ENCODE measurements around the gene PLTP. TPM values are rescaled to one million over a fixed set of nuclear protein-coding genes. Genes with fewer than 3 reads are reported as not detected.

PLTP gene
- total and polyA plus RNA-seq, 2 of the 13 experiments (the other 11 are each of a cell fraction or from before 2014, with no cell fraction given), result 16.9 to 28.6 TPM

DNA sequence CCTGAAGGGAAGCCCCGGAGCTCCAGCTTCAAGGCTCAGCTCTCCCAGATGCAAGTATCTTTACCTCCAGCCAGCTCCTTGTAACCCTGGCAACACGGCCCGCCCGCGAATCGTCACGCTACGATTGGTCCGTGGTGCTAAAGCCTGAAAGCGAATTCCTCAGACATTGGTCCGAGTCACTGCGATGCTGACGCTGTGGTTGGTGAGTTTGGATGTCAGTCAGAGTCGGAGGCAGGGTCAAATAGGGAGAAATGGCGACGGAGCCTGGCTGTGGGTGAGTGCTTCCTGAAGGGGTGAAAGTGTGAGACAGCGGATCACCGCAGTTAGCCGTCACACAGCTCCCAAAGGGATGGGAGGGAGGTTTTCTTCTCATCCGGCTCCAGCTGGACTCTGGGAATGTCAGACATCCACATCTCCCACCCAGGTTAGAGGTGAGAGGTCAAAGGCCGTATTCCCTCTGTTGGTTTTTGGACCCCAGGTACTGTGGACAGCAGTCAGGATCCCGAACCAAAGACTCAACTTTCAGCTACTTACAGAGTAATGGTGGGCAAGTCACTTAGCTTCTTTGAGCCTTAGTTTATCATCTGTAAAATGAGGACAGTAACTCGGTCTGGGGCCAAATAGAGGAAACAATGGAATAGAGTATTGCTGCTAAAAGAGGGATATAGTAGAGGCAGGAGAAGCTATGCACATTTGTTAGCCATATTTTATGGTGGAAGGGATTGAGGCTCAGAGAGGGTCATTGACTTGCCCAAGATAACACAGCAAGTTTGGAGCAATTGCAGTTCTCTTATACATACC lies 30.8 kb downstream of the PLTP start, which contains the start of gene ZSWIM1 (continued):
- TF ChIP-seq, protein P1, sequence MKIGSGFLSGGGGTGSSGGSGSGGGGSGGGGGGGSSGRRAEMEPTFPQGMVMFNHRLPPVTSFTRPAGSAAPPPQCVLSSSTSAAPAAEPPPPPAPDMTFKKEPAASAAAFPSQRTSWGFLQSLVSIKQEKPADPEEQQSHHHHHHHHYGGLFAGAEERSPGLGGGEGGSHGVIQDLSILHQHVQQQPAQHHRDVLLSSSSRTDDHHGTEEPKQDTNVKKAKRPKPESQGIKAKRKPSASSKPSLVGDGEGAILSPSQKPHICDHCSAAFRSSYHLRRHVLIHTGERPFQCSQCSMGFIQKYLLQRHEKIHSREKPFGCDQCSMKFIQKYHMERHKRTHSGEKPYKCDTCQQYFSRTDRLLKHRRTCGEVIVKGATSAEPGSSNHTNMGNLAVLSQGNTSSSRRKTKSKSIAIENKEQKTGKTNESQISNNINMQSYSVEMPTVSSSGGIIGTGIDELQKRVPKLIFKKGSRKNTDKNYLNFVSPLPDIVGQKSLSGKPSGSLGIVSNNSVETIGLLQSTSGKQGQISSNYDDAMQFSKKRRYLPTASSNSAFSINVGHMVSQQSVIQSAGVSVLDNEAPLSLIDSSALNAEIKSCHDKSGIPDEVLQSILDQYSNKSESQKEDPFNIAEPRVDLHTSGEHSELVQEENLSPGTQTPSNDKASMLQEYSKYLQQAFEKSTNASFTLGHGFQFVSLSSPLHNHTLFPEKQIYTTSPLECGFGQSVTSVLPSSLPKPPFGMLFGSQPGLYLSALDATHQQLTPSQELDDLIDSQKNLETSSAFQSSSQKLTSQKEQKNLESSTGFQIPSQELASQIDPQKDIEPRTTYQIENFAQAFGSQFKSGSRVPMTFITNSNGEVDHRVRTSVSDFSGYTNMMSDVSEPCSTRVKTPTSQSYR (CRISPR knock-in tag; IDR thresholded peaks at IDR 0.05; ENCODE audit: borderline replicate concordance), result no peak
- peak; percentile 74; the same call in 1 of the 2 replicates for TF ChIP-seq CSRNP1 (CRISPR knock-in tag; IDR thresholded peaks at IDR 0.05)
- no peak for TF ChIP-seq TRIM24 (CRISPR knock-in tag; IDR thresholded peaks at IDR 0.05)
- no peak for TF ChIP-seq LCORL (IDR thresholded peaks at IDR 0.05)
- TF ChIP-seq LCORL (CRISPR knock-in tag; IDR thresholded peaks at IDR 0.05), result peak; percentile 81; the same call in 1 of the 2 replicates
- peak; percentile 53; the same call in 1 of the 2 replicates for TF ChIP-seq ZNF788 (CRISPR knock-in tag; IDR thresholded peaks at IDR 0.05; ENCODE audit: borderline replicate concordance)
- 0 out of 2 replicates have a peak, but pooled peaks have one; percentile 44 for TF ChIP-seq ARID2 (CRISPR knock-in tag; IDR thresholded peaks at IDR 0.05; ENCODE audit: borderline replicate concordance)
- TF ChIP-seq, protein P2, sequence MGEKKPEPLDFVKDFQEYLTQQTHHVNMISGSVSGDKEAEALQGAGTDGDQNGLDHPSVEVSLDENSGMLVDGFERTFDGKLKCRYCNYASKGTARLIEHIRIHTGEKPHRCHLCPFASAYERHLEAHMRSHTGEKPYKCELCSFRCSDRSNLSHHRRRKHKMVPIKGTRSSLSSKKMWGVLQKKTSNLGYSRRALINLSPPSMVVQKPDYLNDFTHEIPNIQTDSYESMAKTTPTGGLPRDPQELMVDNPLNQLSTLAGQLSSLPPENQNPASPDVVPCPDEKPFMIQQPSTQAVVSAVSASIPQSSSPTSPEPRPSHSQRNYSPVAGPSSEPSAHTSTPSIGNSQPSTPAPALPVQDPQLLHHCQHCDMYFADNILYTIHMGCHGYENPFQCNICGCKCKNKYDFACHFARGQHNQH (CRISPR knock-in tag; IDR thresholded peaks at IDR 0.05), result peak; percentile 87
- TF ChIP-seq, protein P3, sequence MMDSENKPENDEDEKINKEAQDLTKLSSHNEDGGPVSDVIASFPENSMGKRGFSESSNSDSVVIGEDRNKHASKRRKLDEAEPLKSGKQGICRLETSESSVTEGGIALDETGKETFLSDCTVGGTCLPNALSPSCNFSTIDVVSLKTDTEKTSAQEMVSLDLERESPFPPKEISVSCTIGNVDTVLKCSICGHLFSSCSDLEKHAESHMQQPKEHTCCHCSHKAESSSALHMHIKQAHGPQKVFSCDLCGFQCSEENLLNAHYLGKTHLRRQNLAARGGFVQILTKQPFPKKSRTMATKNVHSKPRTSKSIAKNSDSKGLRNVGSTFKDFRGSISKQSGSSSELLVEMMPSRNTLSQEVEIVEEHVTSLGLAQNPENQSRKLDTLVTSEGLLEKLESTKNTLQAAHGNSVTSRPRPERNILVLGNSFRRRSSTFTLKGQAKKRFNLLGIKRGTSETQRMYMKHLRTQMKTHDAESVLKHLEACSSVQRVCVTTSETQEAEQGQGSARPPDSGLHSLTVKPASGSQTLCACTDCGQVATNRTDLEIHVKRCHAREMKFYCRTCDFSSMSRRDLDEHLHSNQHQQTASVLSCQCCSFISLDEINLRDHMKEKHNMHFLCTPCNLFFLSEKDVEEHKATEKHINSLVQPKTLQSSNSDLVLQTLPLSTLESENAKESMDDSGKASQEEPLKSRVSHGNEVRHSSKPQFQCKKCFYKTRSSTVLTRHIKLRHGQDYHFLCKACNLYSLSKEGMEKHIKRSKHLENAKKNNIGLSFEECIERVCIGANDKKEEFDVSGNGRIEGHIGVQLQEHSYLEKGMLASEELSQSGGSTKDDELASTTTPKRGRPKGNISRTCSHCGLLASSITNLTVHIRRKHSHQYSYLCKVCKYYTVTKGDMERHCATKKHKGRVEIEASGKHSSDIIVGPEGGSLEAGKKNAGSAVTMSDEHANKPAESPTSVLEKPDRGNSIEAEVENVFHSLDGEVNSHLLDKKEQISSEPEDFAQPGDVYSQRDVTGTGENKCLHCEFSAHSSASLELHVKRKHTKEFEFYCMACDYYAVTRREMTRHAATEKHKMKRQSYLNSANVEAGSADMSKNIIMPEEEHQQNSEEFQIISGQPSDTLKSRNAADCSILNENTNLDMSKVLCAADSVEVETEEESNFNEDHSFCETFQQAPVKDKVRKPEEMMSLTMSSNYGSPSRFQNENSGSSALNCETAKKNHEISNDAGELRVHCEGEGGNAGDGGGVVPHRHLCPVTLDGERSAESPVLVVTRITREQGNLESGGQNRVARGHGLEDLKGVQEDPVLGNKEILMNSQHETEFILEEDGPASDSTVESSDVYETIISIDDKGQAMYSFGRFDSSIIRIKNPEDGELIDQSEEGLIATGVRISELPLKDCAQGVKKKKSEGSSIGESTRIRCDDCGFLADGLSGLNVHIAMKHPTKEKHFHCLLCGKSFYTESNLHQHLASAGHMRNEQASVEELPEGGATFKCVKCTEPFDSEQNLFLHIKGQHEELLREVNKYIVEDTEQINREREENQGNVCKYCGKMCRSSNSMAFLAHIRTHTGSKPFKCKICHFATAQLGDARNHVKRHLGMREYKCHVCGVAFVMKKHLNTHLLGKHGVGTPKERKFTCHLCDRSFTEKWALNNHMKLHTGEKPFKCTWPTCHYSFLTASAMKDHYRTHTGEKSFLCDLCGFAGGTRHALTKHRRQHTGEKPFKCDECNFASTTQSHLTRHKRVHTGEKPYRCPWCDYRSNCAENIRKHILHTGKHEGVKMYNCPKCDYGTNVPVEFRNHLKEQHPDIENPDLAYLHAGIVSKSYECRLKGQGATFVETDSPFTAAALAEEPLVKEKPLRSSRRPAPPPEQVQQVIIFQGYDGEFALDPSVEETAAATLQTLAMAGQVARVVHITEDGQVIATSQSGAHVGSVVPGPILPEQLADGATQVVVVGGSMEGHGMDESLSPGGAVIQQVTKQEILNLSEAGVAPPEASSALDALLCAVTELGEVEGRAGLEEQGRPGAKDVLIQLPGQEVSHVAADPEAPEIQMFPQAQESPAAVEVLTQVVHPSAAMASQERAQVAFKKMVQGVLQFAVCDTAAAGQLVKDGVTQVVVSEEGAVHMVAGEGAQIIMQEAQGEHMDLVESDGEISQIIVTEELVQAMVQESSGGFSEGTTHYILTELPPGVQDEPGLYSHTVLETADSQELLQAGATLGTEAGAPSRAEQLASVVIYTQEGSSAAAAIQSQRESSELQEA (CRISPR knock-in tag; IDR thresholded peaks at IDR 0.05; ENCODE audit: not compliant biosample characterization), result peak; percentile 66
- TF ChIP-seq SNAI1 (CRISPR knock-in tag; IDR thresholded peaks at IDR 0.05; ENCODE audit: borderline replicate concordance), result no peak
- TF ChIP-seq RFX3 (CRISPR knock-in tag; IDR thresholded peaks at IDR 0.05), result peak; percentile 100
- TF ChIP-seq ZZZ3 (CRISPR knock-in tag; IDR thresholded peaks at IDR 0.05; ENCODE audit: borderline replicate concordance), result peak; percentile 50; the same call in 1 of the 2 replicates
- TF ChIP-seq ZNF780A (CRISPR knock-in tag; IDR thresholded peaks at IDR 0.05), result no peak

Data from HepG2 (cell line).